Fibroblast of mammary gland (primary cell): ENCODE data around the gene OR8B2.
"Not testable (repeated sequence)": the region's sequence is repeated elsewhere in the genome, so short reads cannot be mapped to it uniquely, and the experiment has no call there.

ENCODE experiments used
- DNase-seq: peaks from one replicate; pipeline ENCODE4 v3.0.0-alpha.2; 2010; ENCODE audit warnings: low read depth
- H3K4me3 ChIP-seq: 2 replicates; pipeline ENCODE4 v1.5.1; 2011; ENCODE audit warnings: low read depth, mild to moderate bottlenecking, low read length, moderate library complexity; ENCODE audit not compliant: control insufficient read depth
- TF ChIP-seq, protein P1 (sequence below): conservative IDR thresholded peaks from 2 replicates; pipeline ENCODE4 v1.5.1; 2011; ENCODE audit warnings: low read depth, low read length, inconsistent platforms; ENCODE audit not compliant: control insufficient read depth, insufficient read depth

OR8B2 gene, protein sequence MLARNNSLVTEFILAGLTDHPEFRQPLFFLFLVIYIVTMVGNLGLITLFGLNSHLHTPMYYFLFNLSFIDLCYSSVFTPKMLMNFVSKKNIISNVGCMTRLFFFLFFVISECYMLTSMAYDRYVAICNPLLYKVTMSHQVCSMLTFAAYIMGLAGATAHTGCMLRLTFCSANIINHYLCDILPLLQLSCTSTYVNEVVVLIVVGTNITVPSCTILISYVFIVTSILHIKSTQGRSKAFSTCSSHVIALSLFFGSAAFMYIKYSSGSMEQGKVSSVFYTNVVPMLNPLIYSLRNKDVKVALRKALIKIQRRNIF

DNA sequence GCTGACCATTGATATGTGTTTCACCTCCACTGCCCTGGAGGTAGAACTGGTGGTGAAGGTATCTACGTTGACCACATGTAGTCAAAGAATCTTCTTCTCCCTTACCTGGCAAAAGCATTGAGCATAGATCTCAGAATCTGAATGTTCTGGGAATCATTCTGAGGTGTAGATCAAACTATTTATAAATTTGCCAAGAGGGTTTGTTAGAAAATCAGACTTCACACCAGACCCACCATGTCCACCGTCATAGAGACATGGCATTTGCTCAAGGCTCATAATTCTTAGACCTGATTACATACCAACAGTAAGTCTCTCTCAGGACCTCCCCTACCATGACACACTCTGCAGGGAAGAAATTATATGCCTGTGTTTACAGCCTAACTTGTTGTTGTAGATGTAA, at the start of gene OR8B2:
TSS of gene OR8B2 (minus strand) at position 101 of the 400 bp plus-strand sequence. CDS start 1,156 bp downstream, outside the sequence.
- TF ChIP-seq, protein P1, sequence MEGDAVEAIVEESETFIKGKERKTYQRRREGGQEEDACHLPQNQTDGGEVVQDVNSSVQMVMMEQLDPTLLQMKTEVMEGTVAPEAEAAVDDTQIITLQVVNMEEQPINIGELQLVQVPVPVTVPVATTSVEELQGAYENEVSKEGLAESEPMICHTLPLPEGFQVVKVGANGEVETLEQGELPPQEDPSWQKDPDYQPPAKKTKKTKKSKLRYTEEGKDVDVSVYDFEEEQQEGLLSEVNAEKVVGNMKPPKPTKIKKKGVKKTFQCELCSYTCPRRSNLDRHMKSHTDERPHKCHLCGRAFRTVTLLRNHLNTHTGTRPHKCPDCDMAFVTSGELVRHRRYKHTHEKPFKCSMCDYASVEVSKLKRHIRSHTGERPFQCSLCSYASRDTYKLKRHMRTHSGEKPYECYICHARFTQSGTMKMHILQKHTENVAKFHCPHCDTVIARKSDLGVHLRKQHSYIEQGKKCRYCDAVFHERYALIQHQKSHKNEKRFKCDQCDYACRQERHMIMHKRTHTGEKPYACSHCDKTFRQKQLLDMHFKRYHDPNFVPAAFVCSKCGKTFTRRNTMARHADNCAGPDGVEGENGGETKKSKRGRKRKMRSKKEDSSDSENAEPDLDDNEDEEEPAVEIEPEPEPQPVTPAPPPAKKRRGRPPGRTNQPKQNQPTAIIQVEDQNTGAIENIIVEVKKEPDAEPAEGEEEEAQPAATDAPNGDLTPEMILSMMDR, result no peak
- no peak for DNase-seq
- H3K4me3 ChIP-seq, result no peak within 1 kb of the TSS

DNA sequence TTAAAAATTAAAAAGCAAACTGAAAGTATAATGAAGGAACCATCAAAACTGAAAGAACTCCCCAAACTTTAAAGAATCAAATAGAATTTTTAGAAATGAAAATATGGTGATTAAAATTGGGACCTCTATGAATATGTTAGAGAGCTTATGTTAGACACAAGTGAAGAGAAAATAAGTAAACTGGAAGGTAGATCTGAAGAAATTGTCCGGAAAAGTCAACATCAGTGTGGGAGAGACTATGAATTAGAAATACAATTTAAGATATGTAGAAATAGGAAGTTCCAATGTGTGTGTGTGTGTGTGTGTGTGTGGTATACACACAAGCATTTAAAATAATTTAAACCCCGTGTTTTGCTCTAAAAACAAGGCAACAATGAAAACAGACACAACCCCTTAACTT, 45.3 kb upstream of the OR8B2 start:
- H3K4me3 ChIP-seq, result no peak overlapping the region
- TF ChIP-seq, protein P1, result no peak
- DNase-seq, result no peak

DNA sequence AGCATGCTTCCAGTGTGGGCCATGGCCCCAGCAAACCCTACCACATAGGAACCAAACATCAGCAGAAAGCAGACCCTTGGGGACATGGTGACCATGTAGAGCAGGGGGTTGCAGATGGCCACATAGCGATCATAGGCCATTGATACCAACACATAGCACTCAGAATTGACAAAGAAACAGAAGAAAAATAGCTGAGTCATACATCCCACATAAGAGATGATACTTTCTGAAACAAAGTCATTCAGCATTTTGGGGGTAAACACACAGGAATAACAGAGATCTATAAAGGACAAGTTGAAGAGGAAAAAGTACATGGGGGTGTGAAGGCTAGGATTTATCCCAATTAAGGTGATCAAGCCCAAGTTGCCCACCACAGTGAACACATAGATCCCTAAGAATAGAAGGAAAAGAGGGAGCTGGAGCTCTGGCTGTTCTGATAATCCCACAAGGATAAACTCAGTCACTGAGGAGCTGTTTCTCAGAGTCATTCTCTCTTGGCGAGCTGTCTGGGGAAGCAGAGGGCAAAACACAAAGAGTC, 40.2 kb upstream of the OR8B2 start, which contains the start of gene OR8B4:
TSS of gene OR8B4 (minus strand) at position 488 of the 538 bp plus-strand sequence. CDS start at position 488, 0 bp downstream.
- no peak within 1 kb of the TSS for H3K4me3 ChIP-seq
- TF ChIP-seq, protein P1, result no peak
- no peak for DNase-seq

DNA sequence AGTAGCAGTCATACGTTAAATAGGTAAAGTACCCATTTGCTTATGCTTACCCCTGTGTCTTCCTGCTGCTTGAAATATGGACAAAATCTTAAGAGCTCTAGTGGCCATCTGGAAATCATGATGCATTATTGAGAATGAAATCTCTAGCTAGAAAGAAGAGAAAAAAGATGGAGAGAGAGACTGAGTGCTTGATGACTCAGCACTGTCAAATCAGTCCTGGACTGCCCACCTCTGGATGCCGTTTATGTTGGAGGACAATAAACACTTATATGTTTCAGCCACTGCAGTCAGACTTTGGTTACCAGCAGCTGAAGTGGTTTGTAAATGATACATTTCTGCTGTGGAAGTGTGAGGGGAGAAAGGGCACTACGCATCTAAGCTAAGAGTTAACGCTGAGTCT, 36.7 kb upstream of the OR8B2 start:
- TF ChIP-seq, protein P1, result no peak
- no peak for DNase-seq
- no peak overlapping the region for H3K4me3 ChIP-seq

DNA sequence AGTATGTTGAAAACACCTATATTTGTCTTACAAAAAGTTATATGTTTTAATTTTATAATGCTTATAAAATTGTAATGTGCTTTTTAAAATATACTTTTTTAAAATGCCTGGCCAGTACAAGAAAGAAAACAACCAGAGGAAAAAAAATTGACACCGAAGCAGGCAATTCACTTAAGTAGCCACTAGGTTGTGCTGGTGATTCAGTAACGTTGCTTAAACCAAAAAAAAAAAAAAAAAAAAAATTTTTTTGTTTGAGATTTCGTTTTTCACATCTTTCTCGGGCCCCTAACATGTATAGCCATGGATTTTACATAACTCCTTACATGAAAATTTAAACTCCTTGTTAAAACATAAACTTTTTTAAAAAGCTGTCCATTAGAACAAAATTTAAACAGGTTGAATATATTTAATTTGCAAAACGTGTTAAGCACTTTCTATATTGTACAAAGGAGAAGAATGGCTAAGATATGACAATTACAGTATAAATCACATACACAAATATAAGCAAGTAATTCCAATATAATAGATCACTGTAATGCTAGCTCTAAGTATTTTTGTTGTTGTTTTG, 31.1 kb upstream of the OR8B2 start:
- DNase-seq, result peak; percentile 71
- TF ChIP-seq, protein P1, result peak; percentile 74
- H3K4me3 ChIP-seq, result no peak overlapping the region

DNA sequence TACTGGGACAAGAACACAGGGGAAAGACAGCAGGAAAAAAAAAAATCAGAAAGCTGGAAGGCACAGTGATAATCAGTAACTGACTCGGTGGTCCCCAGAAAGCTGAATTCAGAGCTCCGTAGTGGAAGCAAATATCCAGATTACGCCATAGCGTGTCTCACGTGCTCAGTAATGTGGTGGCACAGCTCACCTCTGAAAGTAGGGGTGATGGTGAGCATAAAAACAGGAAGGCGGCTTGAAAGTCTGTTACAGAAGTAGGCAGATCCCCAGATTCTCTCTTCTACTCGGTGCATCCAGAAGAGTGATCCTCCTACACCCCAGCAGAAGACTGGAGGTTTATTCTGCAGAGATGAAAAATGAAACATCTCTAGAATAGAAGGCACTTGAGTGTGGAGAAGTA, 25.6 kb upstream of the OR8B2 start:
- DNase-seq, result no peak
- TF ChIP-seq, protein P1, result no peak
- H3K4me3 ChIP-seq, result no peak overlapping the region

DNA sequence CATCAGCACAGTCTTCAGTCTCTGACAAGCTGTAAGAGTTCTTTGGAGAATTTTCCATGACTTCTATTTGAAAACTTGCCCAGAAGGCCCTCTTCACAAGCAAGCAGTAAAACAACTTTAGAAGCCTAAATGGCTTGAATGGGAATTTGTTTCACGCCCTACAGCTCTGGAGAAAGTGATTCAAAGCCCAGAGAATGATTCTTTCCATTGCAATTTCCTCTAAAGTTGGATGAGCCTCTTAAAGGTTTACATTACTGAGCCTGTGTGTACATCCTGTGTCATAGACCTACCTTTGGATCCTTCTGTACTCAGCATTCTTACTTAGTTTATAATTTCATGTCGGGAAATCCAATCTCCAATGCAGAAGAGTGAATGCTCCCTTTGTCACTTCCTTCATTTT, 21.3 kb upstream of the OR8B2 start:
- DNase-seq, result no peak
- TF ChIP-seq, protein P1, result no peak
- H3K4me3 ChIP-seq, result no peak overlapping the region

DNA sequence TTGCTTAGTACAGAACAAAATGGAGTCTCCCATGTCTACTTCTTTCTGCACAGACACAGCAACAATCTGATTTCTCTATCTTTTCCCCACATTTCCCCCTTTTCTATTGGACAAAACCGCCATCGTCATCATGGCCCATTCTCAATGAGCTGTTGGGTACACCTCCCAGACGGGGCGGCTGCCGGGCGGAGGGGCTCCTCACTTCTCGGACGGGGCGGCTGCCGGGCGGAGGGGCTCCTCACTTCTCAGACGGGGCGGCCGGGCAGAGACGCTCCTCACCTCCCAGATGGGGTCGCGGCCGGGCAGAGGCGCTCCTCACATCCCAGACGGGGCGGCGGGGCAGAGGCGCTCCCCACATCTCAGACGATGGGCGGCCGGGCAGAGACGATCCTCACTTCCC, 18.9 kb upstream of the OR8B2 start:
- DNase-seq, H3K4me3 ChIP-seq: not testable (repeated sequence)
